Glutamatergic neuron (in vitro differentiated cells): ENCODE measurements around the gene STARD4. TPM values are rescaled to one million over a fixed set of nuclear protein-coding genes. Genes with fewer than 3 reads are reported as not detected.

Experiments
- DNase-seq: peaks from one replicate; pipeline ENCODE4 v3.0.0; 2022
- H3K27ac Mint-ChIP-seq: one replicate; pipeline ENCODE4 v1.8.0; 2020; ENCODE audit warnings: mild to moderate bottlenecking, mixed read lengths, inconsistent platforms; ENCODE audit not compliant: unreplicated experiment
- H3K27me3 Mint-ChIP-seq: one replicate; pipeline ENCODE4 v1.8.0; 2020; ENCODE audit warnings: mild to moderate bottlenecking, moderate library complexity, mixed read lengths, inconsistent platforms; ENCODE audit not compliant: unreplicated experiment
- H3K36me3 Mint-ChIP-seq: one replicate; pipeline ENCODE4 v1.8.0; 2020; ENCODE audit warnings: mild to moderate bottlenecking, mixed read lengths, inconsistent platforms; ENCODE audit not compliant: unreplicated experiment
- H3K4me1 Mint-ChIP-seq: one replicate; pipeline ENCODE4 v1.8.0; 2020; ENCODE audit warnings: mild to moderate bottlenecking, low read depth, mixed read lengths, inconsistent platforms; ENCODE audit not compliant: unreplicated experiment
- H3K4me3 Mint-ChIP-seq: one replicate; pipeline ENCODE4 v1.8.0; 2020; ENCODE audit warnings: mild to moderate bottlenecking, mixed read lengths, inconsistent platforms; ENCODE audit not compliant: unreplicated experiment
- H3K9me3 Mint-ChIP-seq: one replicate; pipeline ENCODE4 v1.8.0; 2020; ENCODE audit warnings: mild to moderate bottlenecking, moderate library complexity, mixed read lengths, inconsistent platforms; ENCODE audit not compliant: unreplicated experiment
- CTCF ChIP-seq: fragments of 200-600 bp; sonication (generic); IDR thresholded peaks from one replicate; pipeline ENCODE4 v1.5.0; 2021; ENCODE audit not compliant: partially characterized antibody, unreplicated experiment
- total RNA-seq: library from RNA; stranded (reverse); fragmentation: NEBNext Ultra II Directional; extraction: Animal tissue kit (Norgen Biotek cat#: 25700); gene quantifications from one replicate; pipeline ENCODE4 v1.2.1, GENCODE V29; 2021; ENCODE audit not compliant: unreplicated experiment

The STARD4 gene
- total RNA-seq, 1 donor from 2014 or later: 71.2 TPM

GRCh38 chr5:111493031-111493430 lies 19.3 kb downstream of the STARD4 start:
- TF ChIP-seq CTCF: no peak
- no peaks in the 10 kb centered on the region for H3K27me3 Mint-ChIP-seq
- H3K4me1 Mint-ChIP-seq: peaks cover 21% of the 10 kb centered on the region
- no peaks in the 10 kb centered on the region for H3K9me3 Mint-ChIP-seq
- H3K36me3 Mint-ChIP-seq: no peaks in the 10 kb centered on the region
- no peak overlapping the region for H3K27ac Mint-ChIP-seq
- DNase-seq: no peak
- H3K4me3 Mint-ChIP-seq: no peak overlapping the region

- Mint-ChIP-seq H3K27ac (no peak overlapping the region), H3K36me3 (no peaks in the 10 kb centered on the region), H3K4me3 (no peak overlapping the region), H3K27me3 (no peaks in the 10 kb centered on the region), H3K9me3 (no peaks in the 10 kb centered on the region), H3K4me1 (peaks cover 17% of the 10 kb centered on the region)
- TF ChIP-seq CTCF: no peak
- DNase-seq: no peak
Observed at GRCh38 chr5:111488353-111488752, 24.0 kb downstream of the STARD4 start.

- Mint-ChIP-seq H3K4me1 (peaks cover 11% of the 10 kb centered on the region), H3K36me3 (no peaks in the 10 kb centered on the region), H3K27me3 (no peaks in the 10 kb centered on the region), H3K4me3 (no peak overlapping the region), H3K27ac (no peak overlapping the region), H3K9me3 (no peaks in the 10 kb centered on the region)
- no peak for DNase-seq
- TF ChIP-seq CTCF: no peak
Observed at GRCh38 chr5:111486926-111487325, 25.4 kb downstream of the STARD4 start.

GRCh38 chr5:111486055-111486454 lies 26.3 kb downstream of the STARD4 start:
- Mint-ChIP-seq H3K27me3 (no peaks in the 10 kb centered on the region), H3K4me1 (peaks cover 8% of the 10 kb centered on the region), H3K36me3 (no peaks in the 10 kb centered on the region), H3K27ac (peak overlapping the region; percentile 14), H3K9me3 (no peaks in the 10 kb centered on the region), H3K4me3 (no peak overlapping the region)
- no peak for DNase-seq
- no peak for TF ChIP-seq CTCF

- no peaks in the 10 kb centered on the region for H3K36me3 Mint-ChIP-seq
- H3K27ac Mint-ChIP-seq: no peak overlapping the region
- H3K4me3 Mint-ChIP-seq: no peak overlapping the region
- peaks cover 1% of the 10 kb centered on the region for H3K27me3 Mint-ChIP-seq
- TF ChIP-seq CTCF: no peak
- peaks cover 11% of the 10 kb centered on the region for H3K4me1 Mint-ChIP-seq
- DNase-seq: no peak
- peaks cover 1% of the 10 kb centered on the region for H3K9me3 Mint-ChIP-seq
Observed at GRCh38 chr5:111480346-111480745, 32.0 kb downstream of the STARD4 start.
